K562 (cell line): ENCODE measurements around the gene IL12RB1. TPM values are rescaled to one million over a fixed set of nuclear protein-coding genes. Genes with fewer than 3 reads are reported as not detected.

Experiments
- C11orf30 ChIP-seq: fragments of 450-650 bp; IDR thresholded peaks from 2 replicates; pipeline ENCODE4 v1.6.1; 2016; ENCODE audit warnings: low read depth, mild to moderate bottlenecking
- CHCHD3 ChIP-seq: fragments of 250-450 bp; sonication (Bioruptor Pico); IDR thresholded peaks from 2 replicates; pipeline ENCODE4 v2.1.2; 2022; ENCODE audit warnings: mild to moderate bottlenecking
- FOXA3 ChIP-seq, 2 experiments: fragments of 450-650 bp in 1 of 2; sonication (generic) in 1 of 2; formaldehyde crosslinking; IDR thresholded peaks in 1 of 2; conservative IDR thresholded peaks in 1 of 2; 2 replicates each; pipeline versions ENCODE4 v1.4.0 to v1.8.0; 2020 to 2022; ENCODE audit warnings: mild to moderate bottlenecking in 2 of 2, missing genetic modification reagents in 1 of 2
- FOXJ2 ChIP-seq: fragments of 200-800 bp; sonication (Bioruptor generic); IDR thresholded peaks from 2 replicates; pipeline ENCODE4 v1.6.1; 2016; ENCODE audit warnings: missing genetic modification characterization, missing compliant biosample characterization
- HNRNPL ChIP-seq: fragments of 200-400 bp; formaldehyde crosslinking; IDR thresholded peaks from 2 replicates; pipeline ENCODE4 v1.6.1; 2017; ENCODE audit warnings: low read depth, mild to moderate bottlenecking, low read length
- JUND ChIP-seq, 2 experiments: IDR thresholded peaks; 2 replicates in 1 of 2; 3 replicates in 1 of 2; pipeline ENCODE4 v1.6.1; 2011; ENCODE audit warnings: borderline replicate concordance in 2 of 2, low read depth in 2 of 2, low read length in 2 of 2, improper control_type of control experiment in 1 of 2, missing biosample characterization in 1 of 2, missing genetic modification characterization in 1 of 2, missing genetic modification reagents in 1 of 2
- KLF10 ChIP-seq: fragments of 250-450 bp; sonication (Bioruptor Pico); IDR thresholded peaks from 2 replicates; pipeline ENCODE4 v1.6.1; 2021; ENCODE audit warnings: matching md5 sums
- RBM39 ChIP-seq: fragments of 200-400 bp; formaldehyde crosslinking; optimal IDR thresholded peaks from 2 replicates; pipeline ENCODE3; 2018; ENCODE audit warnings: low read depth, low read length
- RREB1 ChIP-seq: fragments of 250-450 bp; sonication (Bioruptor Pico); IDR thresholded peaks from 2 replicates; pipeline ENCODE4 v1.4.0; 2020
- SMAD2 ChIP-seq: fragments of 150-350 bp; IDR thresholded peaks from 2 replicates; pipeline ENCODE4 v1.6.1; 2014; ENCODE audit warnings: low read depth, mild to moderate bottlenecking, low read length
- SRSF3 ChIP-seq: fragments of 200-400 bp; formaldehyde crosslinking; IDR thresholded peaks from 2 replicates; pipeline ENCODE4 v1.6.1; 2016; ENCODE audit warnings: mild to moderate bottlenecking, low read length, moderate library complexity; ENCODE audit not compliant: insufficient read depth
- XRCC5 ChIP-seq: fragments of 200-400 bp; formaldehyde crosslinking; IDR thresholded peaks from 2 replicates; pipeline ENCODE4 v1.6.1; 2017; ENCODE audit warnings: low read depth, mild to moderate bottlenecking, low read length
- ZNF134 ChIP-seq: fragments of 250-450 bp; sonication (Bioruptor Pico); conservative IDR thresholded peaks from 2 replicates; pipeline ENCODE4 v1.4.0; 2020
- polyA plus RNA-seq, 8 experiments: library from polyadenylated mRNA; depleted of rRNA in 4 of 8; stranded (reverse) in 5 of 8; unstranded in 3 of 8; fragments of >200 nt; fragmentation: Nextera tagmentation in 2 of 8; fragmentation: Illumina TruSeq in 1 of 8; extraction: Ambion mirVana in 2 of 8; extraction: Trizol in 1 of 8; gene quantifications; 2 replicates each; pipeline versions ENCODE4 v1.2.1 to v1.2.3, GENCODE V29; 2011 to 2014; ENCODE audit warnings: inconsistent platforms in 1 of 8, missing spikeins in 1 of 8
- total RNA-seq, 7 experiments: library from RNA; depleted of rRNA in 6 of 7; stranded (reverse); fragments of >200 nt in 6 of 7; fragmentation: Illumina TruSeq in 2 of 7; extraction: Trizol in 2 of 7; gene quantifications; 2 replicates each; pipeline versions ENCODE4 v1.2.1 to v1.2.3, GENCODE V29; 2011 to 2021; ENCODE audit warnings: low replicate concordance in 1 of 7
- TF ChIP-seq, protein P1 (sequence below): fragments of 250-450 bp; sonication (Bioruptor Pico); IDR thresholded peaks from 2 replicates; pipeline ENCODE4 v1.5.0; 2021; ENCODE audit warnings: mild to moderate bottlenecking, borderline replicate concordance
- TF ChIP-seq, protein P2 (sequence below): fragments of 450-650 bp; IDR thresholded peaks from 2 replicates; pipeline ENCODE4 v1.6.1; 2016; ENCODE audit warnings: antibody characterized with exemption
- TF ChIP-seq, protein P3 (sequence below): IDR thresholded peaks from 2 replicates; pipeline ENCODE4 v1.6.1; 2011; ENCODE audit warnings: borderline replicate concordance, low read depth, mild to moderate bottlenecking, moderate library complexity, low read length; ENCODE audit not compliant: insufficient read depth, poor library complexity, severe bottlenecking

The IL12RB1 gene
- total and polyA plus RNA-seq, 9 of the 15 experiments (the other 6 are each of a cell fraction or from before 2014, with no cell fraction given): 0.04 to 0.07 (median 0.06) TPM; not detected in 5

DNA sequence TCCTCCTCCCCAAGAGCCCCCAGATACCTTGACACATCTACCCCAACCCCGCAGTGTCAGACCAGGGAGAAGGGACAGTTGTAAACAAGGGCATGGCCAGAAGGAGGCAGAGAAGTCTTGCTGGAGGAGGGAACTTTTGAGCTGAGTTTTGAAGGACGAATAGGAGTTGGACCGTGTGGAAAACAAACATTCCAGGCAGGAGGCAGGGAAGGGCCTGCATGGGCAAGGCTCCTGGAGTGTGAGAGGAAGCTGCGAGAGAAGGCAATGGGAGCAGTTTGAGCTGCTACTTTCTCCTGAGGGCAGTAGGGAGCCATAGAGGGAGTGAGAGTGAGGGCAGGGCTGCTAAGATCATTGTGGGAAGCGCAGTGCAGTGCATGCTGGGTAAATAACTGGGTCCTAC, 23.3 kb downstream of the IL12RB1 start (continued):
- TF ChIP-seq RREB1: no peak
- TF ChIP-seq XRCC5: no peak
- TF ChIP-seq JUND (IDR thresholded peaks at IDR 0.05; ENCODE audit: borderline replicate concordance, low read depth, low read length): 0 out of 2 replicates have a peak, but pooled peaks have one; percentile 4
- TF ChIP-seq JUND (tag; IDR thresholded peaks at IDR 0.05; ENCODE audit: borderline replicate concordance, low read depth, low read length): no peak; the same call in 2 of the 3 replicates
- TF ChIP-seq ZNF134 (CRISPR knock-in tag): no peak
- TF ChIP-seq, protein P1, sequence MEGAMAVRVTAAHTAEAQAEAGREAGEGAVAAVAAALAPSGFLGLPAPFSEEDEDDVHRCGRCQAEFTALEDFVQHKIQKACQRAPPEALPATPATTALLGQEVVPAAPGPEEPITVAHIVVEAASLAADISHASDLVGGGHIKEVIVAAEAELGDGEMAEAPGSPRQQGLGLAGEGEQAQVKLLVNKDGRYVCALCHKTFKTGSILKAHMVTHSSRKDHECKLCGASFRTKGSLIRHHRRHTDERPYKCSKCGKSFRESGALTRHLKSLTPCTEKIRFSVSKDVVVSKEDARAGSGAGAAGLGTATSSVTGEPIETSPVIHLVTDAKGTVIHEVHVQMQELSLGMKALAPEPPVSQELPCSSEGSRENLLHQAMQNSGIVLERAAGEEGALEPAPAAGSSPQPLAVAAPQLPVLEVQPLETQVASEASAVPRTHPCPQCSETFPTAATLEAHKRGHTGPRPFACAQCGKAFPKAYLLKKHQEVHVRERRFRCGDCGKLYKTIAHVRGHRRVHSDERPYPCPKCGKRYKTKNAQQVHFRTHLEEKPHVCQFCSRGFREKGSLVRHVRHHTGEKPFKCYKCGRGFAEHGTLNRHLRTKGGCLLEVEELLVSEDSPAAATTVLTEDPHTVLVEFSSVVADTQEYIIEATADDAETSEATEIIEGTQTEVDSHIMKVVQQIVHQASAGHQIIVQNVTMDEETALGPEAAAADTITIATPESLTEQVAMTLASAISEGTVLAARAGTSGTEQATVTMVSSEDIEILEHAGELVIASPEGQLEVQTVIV (CRISPR knock-in tag): no peak
- TF ChIP-seq C11orf30: no peak
- no peak for TF ChIP-seq HNRNPL
- TF ChIP-seq, protein P2, sequence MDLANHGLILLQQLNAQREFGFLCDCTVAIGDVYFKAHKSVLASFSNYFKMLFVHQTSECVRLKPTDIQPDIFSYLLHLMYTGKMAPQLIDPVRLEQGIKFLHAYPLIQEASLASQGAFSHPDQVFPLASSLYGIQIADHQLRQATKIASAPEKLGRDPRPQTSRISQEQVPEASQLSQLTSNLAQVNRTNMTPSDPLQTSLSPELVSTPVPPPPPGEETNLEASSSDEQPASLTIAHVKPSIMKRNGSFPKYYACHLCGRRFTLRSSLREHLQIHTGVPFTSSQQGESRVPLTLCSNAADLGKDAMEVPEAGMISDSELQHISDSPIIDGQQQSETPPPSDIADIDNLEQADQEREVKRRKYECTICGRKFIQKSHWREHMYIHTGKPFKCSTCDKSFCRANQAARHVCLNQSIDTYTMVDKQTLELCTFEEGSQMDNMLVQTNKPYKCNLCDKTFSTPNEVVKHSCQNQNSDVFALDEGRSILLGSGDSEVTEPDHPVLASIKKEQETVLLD: no peak
- TF ChIP-seq CHCHD3 (CRISPR knock-in tag): no peak
- peak; percentile 58; the same call in 1 of the 2 replicates for TF ChIP-seq FOXJ2 (tag)
- TF ChIP-seq FOXA3 (CRISPR knock-in tag; conservative IDR thresholded peaks at IDR 0.05 in 1 of 2, IDR thresholded peaks at IDR 0.05 in 1 of 2): peak in 1 of 2 experiments; percentile 86; a peak in 2 of 4 replicates
- TF ChIP-seq SMAD2: no peak
- no peak for TF ChIP-seq RBM39
- TF ChIP-seq KLF10: no peak
- TF ChIP-seq, protein P3, sequence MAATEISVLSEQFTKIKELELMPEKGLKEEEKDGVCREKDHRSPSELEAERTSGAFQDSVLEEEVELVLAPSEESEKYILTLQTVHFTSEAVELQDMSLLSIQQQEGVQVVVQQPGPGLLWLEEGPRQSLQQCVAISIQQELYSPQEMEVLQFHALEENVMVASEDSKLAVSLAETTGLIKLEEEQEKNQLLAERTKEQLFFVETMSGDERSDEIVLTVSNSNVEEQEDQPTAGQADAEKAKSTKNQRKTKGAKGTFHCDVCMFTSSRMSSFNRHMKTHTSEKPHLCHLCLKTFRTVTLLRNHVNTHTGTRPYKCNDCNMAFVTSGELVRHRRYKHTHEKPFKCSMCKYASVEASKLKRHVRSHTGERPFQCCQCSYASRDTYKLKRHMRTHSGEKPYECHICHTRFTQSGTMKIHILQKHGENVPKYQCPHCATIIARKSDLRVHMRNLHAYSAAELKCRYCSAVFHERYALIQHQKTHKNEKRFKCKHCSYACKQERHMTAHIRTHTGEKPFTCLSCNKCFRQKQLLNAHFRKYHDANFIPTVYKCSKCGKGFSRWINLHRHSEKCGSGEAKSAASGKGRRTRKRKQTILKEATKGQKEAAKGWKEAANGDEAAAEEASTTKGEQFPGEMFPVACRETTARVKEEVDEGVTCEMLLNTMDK: no peak
- no peak for TF ChIP-seq SRSF3
